OCI-LY7 (cell line): ENCODE results near the gene MAOA.

Experiments
- EZH2phosphoT487 ChIP-seq: fragments of 200-600 bp; sonication (generic); IDR thresholded peaks from 2 replicates; pipeline ENCODE4 v1.6.1; 2018; ENCODE audit warnings: low read depth, borderline replicate concordance, mild to moderate bottlenecking, mixed run types, antibody characterized with exemption, low read length, moderate library complexity, mixed read lengths
- TF ChIP-seq, protein P1 (sequence below): fragments of 200-600 bp; sonication (generic); conservative IDR thresholded peaks from 2 replicates; pipeline ENCODE4 v1.5.1; 2014; ENCODE audit warnings: mild to moderate bottlenecking, antibody characterized with exemption, low read length, moderate library complexity, mixed read lengths

- TF ChIP-seq, protein P1, sequence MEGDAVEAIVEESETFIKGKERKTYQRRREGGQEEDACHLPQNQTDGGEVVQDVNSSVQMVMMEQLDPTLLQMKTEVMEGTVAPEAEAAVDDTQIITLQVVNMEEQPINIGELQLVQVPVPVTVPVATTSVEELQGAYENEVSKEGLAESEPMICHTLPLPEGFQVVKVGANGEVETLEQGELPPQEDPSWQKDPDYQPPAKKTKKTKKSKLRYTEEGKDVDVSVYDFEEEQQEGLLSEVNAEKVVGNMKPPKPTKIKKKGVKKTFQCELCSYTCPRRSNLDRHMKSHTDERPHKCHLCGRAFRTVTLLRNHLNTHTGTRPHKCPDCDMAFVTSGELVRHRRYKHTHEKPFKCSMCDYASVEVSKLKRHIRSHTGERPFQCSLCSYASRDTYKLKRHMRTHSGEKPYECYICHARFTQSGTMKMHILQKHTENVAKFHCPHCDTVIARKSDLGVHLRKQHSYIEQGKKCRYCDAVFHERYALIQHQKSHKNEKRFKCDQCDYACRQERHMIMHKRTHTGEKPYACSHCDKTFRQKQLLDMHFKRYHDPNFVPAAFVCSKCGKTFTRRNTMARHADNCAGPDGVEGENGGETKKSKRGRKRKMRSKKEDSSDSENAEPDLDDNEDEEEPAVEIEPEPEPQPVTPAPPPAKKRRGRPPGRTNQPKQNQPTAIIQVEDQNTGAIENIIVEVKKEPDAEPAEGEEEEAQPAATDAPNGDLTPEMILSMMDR, result no peak
- no peak for TF ChIP-seq EZH2phosphoT487
Measured at GRCh38 chrX:43741843-43742573, 85.9 kb downstream of the MAOA start.
